Stimulated activated CD8-positive, alpha-beta memory T cell treated with anti-CD3 and anti-CD28 coated beads, Interleukin-7, amount 100 ng/mL, for 48 hours (primary cell): ENCODE measurements around the gene C5orf63.
"Not testable (repeated sequence)": the region's sequence is repeated elsewhere in the genome, so short reads cannot be mapped to it uniquely, and the experiment has no call there.

Experiments used
- DNase-seq, 2 donors: peaks; one replicate each; pipeline ENCODE4 v3.0.0-alpha.2; 2020; ENCODE audit warnings: low read depth in 1 of 2; ENCODE audit errors: extremely low read depth in 1 of 2

The C5orf63 gene

GRCh38 chr5:127038550-127038949, 34.8 kb downstream of the C5orf63 start:
- DNase-seq, result no peak

GRCh38 chr5:127031863-127032232, 41.5 kb downstream of the C5orf63 start:
- DNase-seq, result no peak

GRCh38 chr5:127031147-127031862, 42.0 kb downstream of the C5orf63 start:
- DNase-seq, result no peak

- DNase-seq, result peak; percentile 86 to 91
Measured at GRCh38 chr5:127030259-127031146, 42.8 kb downstream of the C5orf63 start, which contains the start of gene MARCHF3. Gene MARCHF3, minus strand, starts transcription at chr5:127030558. Its CDS starts 112,387 bp downstream, at chr5:126918171.

- no peak for DNase-seq
Measured at GRCh38 chr5:127029581-127030258, 43.6 kb downstream of the C5orf63 start.

GRCh38 chr5:127028822-127029457, 44.4 kb downstream of the C5orf63 start:
- DNase-seq, result no peak

GRCh38 chr5:127027539-127027938, 45.8 kb downstream of the C5orf63 start:
- DNase-seq, result no peak

DNA sequence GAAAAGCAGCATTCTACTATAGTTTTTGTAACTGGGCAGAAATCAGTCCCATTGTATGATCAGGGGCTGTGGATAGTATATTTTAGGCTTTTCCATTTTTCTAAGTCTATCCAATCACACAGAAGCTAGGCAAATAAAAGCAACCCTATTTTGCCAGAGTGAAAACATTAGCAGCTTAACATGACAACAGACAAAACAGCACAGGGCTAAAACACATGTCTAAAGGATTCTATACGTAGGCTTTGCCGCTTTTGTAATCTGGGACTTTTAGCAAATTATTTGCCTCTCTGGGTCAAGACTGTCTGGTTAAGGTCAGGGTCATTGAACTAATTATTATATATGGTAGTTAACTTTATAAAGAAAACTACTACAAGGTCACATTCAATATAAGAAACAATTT, 47.1 kb downstream of the C5orf63 start:
- DNase-seq, result no peak

- DNase-seq, result no peak
Measured at GRCh38 chr5:127025467-127025866, 47.8 kb downstream of the C5orf63 start.

GRCh38 chr5:127024821-127025220, 48.5 kb downstream of the C5orf63 start:
- DNase-seq, result no peak

GRCh38 chr5:127023552-127024191, 49.6 kb downstream of the C5orf63 start:
- DNase-seq, result not testable (repeated sequence)

- DNase-seq, result no peak
Measured at GRCh38 chr5:127022846-127023245, 50.5 kb downstream of the C5orf63 start.

DNA sequence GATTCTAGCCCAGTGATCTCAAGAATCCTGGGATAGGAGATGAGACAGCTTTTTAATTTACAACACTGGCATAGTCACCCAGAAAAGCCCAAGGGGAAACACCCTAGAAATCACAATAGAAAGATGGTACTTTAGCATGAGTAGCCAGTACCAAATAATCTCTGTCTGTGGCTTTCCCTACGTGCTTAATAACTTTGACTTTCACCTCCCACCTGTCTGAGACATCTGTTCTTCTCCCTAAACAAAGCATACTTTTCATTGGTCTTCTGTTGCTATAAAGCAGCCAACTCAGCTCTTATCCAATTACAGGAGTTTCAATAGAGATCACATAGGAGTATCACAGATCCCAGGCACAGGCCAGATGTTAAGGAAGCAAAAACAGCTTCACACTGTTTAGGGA, 53.4 kb downstream of the C5orf63 start:
- no peak for DNase-seq

DNA sequence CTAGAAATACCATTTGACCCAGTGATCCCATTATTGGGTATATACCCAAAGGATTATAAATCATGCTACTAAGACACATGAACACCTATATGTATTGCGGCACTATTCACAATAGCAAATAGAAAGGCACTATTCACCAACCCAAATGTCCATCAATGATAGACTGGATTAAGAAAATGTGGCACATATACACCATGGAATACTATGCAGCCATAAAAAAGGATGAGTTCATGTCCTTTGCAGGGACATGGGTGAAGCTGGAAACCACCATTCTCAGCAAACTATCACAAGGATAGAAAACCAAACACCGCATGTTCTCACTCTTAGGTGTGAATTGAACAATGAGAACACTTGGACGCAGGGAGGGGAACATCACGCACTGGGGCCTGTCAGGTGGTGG, 56.6 kb downstream of the C5orf63 start:
- DNase-seq, result not testable (repeated sequence)

DNA sequence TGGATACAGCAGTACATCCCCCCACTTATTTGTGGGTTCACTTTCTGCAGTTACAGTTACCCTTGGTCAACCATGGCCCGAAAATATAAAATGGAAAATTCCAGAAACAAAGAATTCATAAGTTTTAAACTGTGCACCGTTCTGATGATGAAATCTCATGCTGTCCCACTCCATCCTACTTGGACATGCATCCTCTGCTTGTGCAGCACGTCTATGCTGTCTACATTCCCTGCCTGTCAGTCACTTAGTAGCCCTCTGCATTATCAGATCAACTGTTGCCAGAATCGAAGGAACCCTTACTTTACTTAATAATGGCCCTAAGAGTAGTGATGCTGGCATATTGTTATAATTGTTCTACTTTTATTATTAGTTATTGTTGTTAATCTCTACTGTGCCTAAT, 57.6 kb downstream of the C5orf63 start:
- DNase-seq, result no peak

GRCh38 chr5:127014573-127014972, 58.7 kb downstream of the C5orf63 start:
- no peak for DNase-seq

GRCh38 chr5:127013407-127013806, 59.9 kb downstream of the C5orf63 start:
- DNase-seq, result no peak

- DNase-seq, result no peak
Measured at GRCh38 chr5:127012916-127013315, 60.4 kb downstream of the C5orf63 start.

DNA sequence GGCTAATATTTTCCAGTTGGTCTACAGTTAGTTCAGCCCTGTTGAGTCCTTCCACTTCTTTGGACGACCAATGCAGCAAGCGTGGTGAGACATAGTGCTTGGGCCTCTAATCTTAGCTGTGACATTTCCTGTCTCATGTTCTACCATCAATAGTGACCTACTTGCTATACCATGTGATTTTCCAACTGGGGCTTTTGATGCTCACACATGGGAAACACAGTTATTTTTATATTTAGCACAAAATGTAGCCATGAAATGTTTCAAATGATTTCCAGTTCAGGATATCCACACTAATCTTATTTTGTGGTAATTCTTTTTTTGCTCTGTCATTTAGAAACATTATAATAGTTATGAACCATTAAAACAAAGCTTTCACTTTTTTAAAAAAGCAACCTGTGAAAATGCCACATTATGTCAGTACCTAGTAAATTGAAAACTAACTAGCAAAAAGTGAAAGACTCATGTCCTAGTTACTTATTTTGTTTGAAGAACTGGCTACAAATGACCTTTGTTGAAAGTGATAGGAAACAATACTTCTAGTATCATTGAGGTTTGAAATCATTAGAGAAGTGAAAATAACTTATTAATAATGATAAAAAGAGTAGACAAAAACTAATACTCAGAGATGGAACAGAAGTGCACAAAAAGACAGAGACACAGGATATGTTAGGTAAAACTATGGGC, 61.2 kb downstream of the C5orf63 start:
- DNase-seq, result no peak

- no peak for DNase-seq
Measured at GRCh38 chr5:127011153-127011552, 62.1 kb downstream of the C5orf63 start.
